ENCODE data around the gene PAPSS1.

Gene PAPSS1

DNA sequence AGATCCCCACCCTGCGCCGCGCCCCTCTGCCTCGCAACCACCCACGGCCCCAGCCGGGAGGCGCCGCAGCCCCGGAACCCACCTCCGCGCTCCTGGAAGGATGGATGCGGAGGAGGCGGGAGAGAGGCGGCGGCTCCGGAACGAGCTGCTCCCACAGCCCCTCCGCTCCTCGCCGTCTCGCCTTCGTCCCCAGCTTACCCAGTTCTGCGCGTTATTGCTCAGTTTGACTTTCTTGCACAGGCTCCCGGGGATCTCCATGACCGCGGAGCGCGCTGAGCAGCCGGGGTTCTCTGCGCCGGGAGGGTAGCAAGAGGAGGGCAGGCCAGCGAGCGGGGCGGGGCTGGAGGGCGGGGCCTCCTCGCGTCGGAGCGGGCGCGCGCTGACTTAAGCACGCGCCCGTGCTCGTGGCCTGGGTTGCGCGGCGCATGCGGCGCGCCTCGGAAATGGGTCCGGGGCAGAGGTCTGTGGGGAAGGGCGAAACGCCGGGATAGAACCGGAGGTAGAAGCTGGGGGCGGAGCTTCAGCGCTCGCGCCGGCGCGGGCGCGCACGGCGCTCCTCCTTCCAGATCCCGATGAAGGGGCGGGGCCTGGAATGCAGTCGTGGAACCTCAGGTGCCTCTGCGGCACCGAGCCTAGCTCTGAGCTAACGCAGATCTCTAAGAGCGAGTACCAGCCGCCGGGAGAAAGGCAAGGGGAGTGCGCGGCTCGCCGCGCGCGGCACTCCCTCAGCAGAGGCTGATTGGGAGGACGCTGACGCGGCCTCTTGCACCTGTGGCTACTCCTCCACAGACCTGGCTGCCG lies at the start of gene PAPSS1:
Gene PAPSS1 (minus strand): TSS at position 313 of the 801 bp plus-strand sequence. CDS start 55 bp downstream, at position 258.
- H3K27me3 ChIP-seq, result no peaks in the 10 kb centered on the region
- H3K36me3 ChIP-seq, result no peaks in the 10 kb centered on the region
- DNase-seq, result peak; percentile 97 to 98
- peaks cover 0 to 26% (median 9%) of the 10 kb centered on the region in 4 donors for H3K4me1 ChIP-seq
- H3K27ac ChIP-seq, result peak within 1 kb of the TSS; percentile 88 to 95
- peak within 1 kb of the TSS; percentile 87 to 89 for H3K4me3 ChIP-seq
- intact Hi-C loops (cut with DNase I; ENCODE audit: low total_unique reads), result loop anchor here (5.0 kb wide), 1 partner anchor 102 kb away; the partner anchor contains the start of gene SGMS2
- TF ChIP-seq, protein P1, sequence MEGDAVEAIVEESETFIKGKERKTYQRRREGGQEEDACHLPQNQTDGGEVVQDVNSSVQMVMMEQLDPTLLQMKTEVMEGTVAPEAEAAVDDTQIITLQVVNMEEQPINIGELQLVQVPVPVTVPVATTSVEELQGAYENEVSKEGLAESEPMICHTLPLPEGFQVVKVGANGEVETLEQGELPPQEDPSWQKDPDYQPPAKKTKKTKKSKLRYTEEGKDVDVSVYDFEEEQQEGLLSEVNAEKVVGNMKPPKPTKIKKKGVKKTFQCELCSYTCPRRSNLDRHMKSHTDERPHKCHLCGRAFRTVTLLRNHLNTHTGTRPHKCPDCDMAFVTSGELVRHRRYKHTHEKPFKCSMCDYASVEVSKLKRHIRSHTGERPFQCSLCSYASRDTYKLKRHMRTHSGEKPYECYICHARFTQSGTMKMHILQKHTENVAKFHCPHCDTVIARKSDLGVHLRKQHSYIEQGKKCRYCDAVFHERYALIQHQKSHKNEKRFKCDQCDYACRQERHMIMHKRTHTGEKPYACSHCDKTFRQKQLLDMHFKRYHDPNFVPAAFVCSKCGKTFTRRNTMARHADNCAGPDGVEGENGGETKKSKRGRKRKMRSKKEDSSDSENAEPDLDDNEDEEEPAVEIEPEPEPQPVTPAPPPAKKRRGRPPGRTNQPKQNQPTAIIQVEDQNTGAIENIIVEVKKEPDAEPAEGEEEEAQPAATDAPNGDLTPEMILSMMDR (IDR thresholded peaks at IDR 0.05), result no peak
- H3K9me3 ChIP-seq, result no peaks in the 10 kb centered on the region

DNA sequence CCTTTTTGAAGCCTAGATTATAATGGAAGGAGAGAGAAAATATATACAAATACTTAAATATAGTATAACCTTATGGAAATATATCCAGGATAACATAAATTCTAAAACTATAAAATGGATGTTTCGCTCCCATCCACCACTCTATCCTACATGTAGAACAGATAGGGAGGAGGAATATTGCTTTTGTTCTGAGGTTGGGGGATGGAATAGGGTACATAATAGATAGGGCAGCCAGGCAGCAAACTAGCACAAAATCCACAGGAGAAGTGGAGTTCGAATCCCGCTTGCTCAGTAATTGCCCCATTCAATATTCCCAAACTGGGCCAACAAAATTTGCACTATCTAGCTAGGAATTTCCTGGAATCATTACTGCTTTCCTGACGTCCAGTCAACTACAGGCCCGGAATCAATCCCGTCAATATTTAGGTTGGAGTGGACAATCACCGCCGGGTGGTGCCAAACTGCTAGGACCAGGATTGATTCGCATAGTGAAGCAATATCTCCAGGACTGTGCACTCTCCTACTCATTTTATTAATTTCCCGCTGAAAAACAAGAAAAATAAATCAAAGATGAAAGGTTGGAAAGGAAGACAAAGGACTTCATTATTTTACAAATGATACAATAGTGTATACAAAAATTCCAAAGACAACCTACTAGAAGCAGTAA lies 40.4 kb upstream of the PAPSS1 start:
- DNase-seq, result no peak
- H3K27ac ChIP-seq, result no peak overlapping the region
- no peaks in the 10 kb centered on the region for H3K9me3 ChIP-seq
- intact Hi-C loops (cut with DNase I; ENCODE audit: low total_unique reads), result no loop called here
- no peaks in the 10 kb centered on the region for H3K4me1 ChIP-seq
- H3K4me3 ChIP-seq, result no peak overlapping the region
- no peaks in the 10 kb centered on the region for H3K36me3 ChIP-seq
- H3K27me3 ChIP-seq, result no peaks in the 10 kb centered on the region
- TF ChIP-seq, protein P1 (IDR thresholded peaks at IDR 0.05), result peak in 1 of 2 experiments; percentile 14

DNA sequence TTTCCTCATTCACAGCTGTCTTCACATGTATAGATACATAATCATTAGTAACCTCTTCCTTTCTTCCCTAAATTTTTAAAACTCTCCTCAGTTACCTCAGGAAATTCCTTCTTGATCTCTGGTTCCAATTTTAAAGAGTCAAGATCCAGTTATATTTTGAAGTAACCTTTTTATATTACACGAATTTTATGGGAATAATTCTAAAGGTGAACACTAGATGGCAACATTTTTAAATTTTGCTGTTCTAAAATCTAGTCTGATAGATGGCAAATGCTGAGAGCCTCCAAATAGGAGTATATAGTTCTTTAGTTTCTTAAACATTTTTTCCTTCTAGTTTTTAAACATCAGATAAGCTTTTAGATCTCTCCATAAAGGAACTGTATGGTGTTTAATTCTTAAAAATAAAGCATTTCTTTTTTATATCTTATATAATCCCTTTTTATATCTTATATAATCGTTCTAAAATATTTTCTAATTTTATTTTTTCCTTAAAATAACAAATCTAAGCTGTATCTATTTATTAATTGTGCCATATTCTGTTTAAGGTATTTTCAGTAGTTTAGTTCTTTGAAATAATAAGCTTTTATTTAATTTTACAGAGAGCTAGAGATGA lies 37.9 kb upstream of the PAPSS1 start:
- Histone ChIP-seq H3K27ac (no peak overlapping the region), H3K36me3 (no peaks in the 10 kb centered on the region), H3K27me3 (no peaks in the 10 kb centered on the region), H3K9me3 (no peaks in the 10 kb centered on the region), H3K4me1 (no peaks in the 10 kb centered on the region), H3K4me3 (no peak overlapping the region)
- DNase-seq, result no peak
- TF ChIP-seq, protein P1 (IDR thresholded peaks at IDR 0.05), result peak; percentile 58 to 62
- intact Hi-C loops (cut with DNase I; ENCODE audit: low total_unique reads), result loop anchor here (1.0 kb wide), 1 partner anchor 155 kb away; no protein-coding TSS in a partner anchor

DNA sequence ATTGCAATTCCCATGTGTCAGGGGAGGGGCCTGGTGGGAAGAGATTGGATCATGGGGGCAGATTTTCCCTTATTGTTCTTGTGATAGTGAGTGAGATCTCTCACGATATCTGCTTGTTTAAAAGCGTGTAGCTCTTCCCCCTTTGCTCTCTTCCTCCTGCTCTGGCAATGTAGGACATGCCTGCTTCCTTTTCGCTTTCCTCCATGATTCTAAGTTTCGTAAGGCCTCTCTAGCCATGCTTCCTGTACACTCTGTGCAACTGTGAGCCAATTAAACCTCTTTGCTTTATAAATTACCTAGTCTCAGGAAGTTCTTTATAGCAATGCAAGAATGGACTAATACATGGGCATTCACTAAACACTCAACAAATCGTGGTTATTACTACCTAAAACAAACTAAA lies 37.2 kb upstream of the PAPSS1 start:
- Histone ChIP-seq H3K4me1 (no peaks in the 10 kb centered on the region), H3K9me3 (no peaks in the 10 kb centered on the region), H3K36me3 (no peaks in the 10 kb centered on the region), H3K27me3 (no peaks in the 10 kb centered on the region), H3K4me3 (no peak overlapping the region), H3K27ac (no peak overlapping the region)
- DNase-seq, result no peak
- intact Hi-C loops (cut with DNase I; ENCODE audit: low total_unique reads), result loop anchor here (1.0 kb wide), 1 partner anchor 156 kb away; no protein-coding TSS in a partner anchor
- TF ChIP-seq, protein P1 (IDR thresholded peaks at IDR 0.05), result no peak

DNA sequence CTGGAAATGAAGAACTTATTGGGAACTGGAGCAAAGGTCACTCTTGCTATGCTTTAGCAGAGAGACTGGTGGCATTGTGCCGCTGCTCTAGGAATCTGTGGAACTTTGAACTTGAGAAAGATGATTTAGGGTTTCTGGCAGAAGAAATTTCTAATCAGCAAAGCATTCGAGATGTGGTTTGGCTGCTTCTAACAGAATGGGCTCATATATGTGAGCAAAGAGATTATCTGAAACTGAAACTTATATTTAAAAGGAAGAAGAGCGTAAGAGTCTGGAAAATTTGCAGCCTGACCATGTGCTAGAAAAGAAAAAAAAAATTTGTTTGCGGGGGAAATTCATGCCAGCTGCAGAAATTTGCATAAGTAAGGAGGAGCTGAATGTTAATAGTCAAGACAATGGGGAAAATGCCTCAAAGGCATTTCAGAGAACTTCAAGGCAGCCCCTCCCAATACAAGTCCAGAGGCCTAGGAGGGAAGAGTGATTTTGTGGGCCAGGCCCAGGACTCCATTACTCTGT lies 35.9 kb upstream of the PAPSS1 start:
- Histone ChIP-seq H3K27me3 (no peaks in the 10 kb centered on the region), H3K27ac (no peak overlapping the region), H3K36me3 (no peaks in the 10 kb centered on the region), H3K4me3 (no peak overlapping the region), H3K4me1 (no peaks in the 10 kb centered on the region), H3K9me3 (no peaks in the 10 kb centered on the region)
- no peak for DNase-seq
- TF ChIP-seq, protein P1 (IDR thresholded peaks at IDR 0.05), result no peak
- intact Hi-C loops (cut with DNase I; ENCODE audit: low total_unique reads), result no loop called here
